Thyroid gland (tissue), 4 donors: ENCODE measurements around the gene NMUR2. TPM values are rescaled to one million over a fixed set of nuclear protein-coding genes. Genes with fewer than 3 reads are reported as not detected.

Source experiments
- DNase-seq, 2 donors: peaks; one replicate each; pipeline ENCODE4 v3.0.0-alpha.2; 2019
- H3K27ac ChIP-seq, 3 donors: fragments of 200-600 bp; sonication (generic); 1 replicate in 2 of 3; 2 replicates in 1 of 3; pipeline ENCODE4 v1.5.1; 2016 to 2019; ENCODE audit warnings: mild to moderate bottlenecking in 1 of 3, moderate library complexity in 1 of 3
- H3K27me3 ChIP-seq: fragments of 200-600 bp; sonication (generic); one replicate; pipeline ENCODE4 v1.5.1; 2019
- H3K36me3 ChIP-seq, 2 donors: fragments of 200-600 bp; sonication (generic); one replicate each; pipeline ENCODE4 v1.5.1; 2016 to 2019
- H3K4me1 ChIP-seq, 2 donors: fragments of 200-600 bp; sonication (generic); one replicate each; pipeline ENCODE4 v1.5.1; 2017 to 2019
- H3K4me3 ChIP-seq, 3 donors: fragments of 200-600 bp; sonication (generic); replicated peaks in 1 of 3; 1 replicate in 2 of 3; 2 replicates in 1 of 3; pipeline ENCODE4 v1.5.1; 2016; ENCODE audit warnings: mild to moderate bottlenecking in 1 of 3
- H3K9me3 ChIP-seq: fragments of 200-600 bp; sonication (generic); one replicate; pipeline ENCODE4 v1.5.1; 2017
- POLR2A ChIP-seq, 2 donors: fragments of 450-650 bp; IDR thresholded peaks; one replicate each; pipeline ENCODE4 v1.6.1; 2017; ENCODE audit warnings: antibody characterized with exemption in 2 of 2, mild to moderate bottlenecking in 2 of 2, moderate library complexity in 1 of 2
- WGBS, 2 donors: methylation state at CpG; one replicate each; pipeline ENCODE4 v1.1.5; 2017; 5-methylcytosine and 5-hydroxymethylcytosine counted together
- intact Hi-C: fragments of 100-400 bp; cut with DNase I; formaldehyde crosslinking; loops from one replicate; pipeline ENCODE4 v1.15.1; 2023
- total RNA-seq, 4 donors: library from RNA; depleted of rRNA; stranded (reverse); fragments of >200 nt; gene quantifications; one replicate each; pipeline ENCODE4 v1.2.3, GENCODE V29; 2016
- TF ChIP-seq, protein P1 (sequence below), 6 experiments: fragments of 200-600 bp in 3 of 6; fragments of 450-650 bp in 3 of 6; sonication (generic) in 3 of 6; IDR thresholded peaks; one replicate each; pipeline ENCODE4 v1.5.1; 2016 to 2019; ENCODE audit warnings: antibody characterized with exemption in 6 of 6, mild to moderate bottlenecking in 2 of 6, inconsistent platforms in 1 of 6, moderate library complexity in 1 of 6

Gene NMUR2
- total RNA-seq, 4 donors from 2014 or later = 0.42 to 1.9 (median 0.59) TPM; not detected in 1

- no peak overlapping the region for H3K27ac ChIP-seq
- H3K27me3 ChIP-seq = no peaks in the 10 kb centered on the region
- intact Hi-C loops = no loop called here
- peaks cover 0 to 6% of the 10 kb centered on the region in 2 donors for H3K4me1 ChIP-seq
- H3K36me3 ChIP-seq = no peaks in the 10 kb centered on the region
- no peak for TF ChIP-seq POLR2A (IDR thresholded peaks at IDR 0.05)
- TF ChIP-seq, protein P1, sequence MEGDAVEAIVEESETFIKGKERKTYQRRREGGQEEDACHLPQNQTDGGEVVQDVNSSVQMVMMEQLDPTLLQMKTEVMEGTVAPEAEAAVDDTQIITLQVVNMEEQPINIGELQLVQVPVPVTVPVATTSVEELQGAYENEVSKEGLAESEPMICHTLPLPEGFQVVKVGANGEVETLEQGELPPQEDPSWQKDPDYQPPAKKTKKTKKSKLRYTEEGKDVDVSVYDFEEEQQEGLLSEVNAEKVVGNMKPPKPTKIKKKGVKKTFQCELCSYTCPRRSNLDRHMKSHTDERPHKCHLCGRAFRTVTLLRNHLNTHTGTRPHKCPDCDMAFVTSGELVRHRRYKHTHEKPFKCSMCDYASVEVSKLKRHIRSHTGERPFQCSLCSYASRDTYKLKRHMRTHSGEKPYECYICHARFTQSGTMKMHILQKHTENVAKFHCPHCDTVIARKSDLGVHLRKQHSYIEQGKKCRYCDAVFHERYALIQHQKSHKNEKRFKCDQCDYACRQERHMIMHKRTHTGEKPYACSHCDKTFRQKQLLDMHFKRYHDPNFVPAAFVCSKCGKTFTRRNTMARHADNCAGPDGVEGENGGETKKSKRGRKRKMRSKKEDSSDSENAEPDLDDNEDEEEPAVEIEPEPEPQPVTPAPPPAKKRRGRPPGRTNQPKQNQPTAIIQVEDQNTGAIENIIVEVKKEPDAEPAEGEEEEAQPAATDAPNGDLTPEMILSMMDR (IDR thresholded peaks at IDR 0.05) = no peak
- no peak overlapping the region for H3K4me3 ChIP-seq
- DNase-seq = no peak
- no peaks in the 10 kb centered on the region for H3K9me3 ChIP-seq
- WGBS, 2 donors = 62 to 72% methylated on average over 1 of the region's 1 CpG
Measured at GRCh38 chr5:152366716-152367115, 38.4 kb downstream of the NMUR2 start.

- TF ChIP-seq, protein P1 (IDR thresholded peaks at IDR 0.05) = no peak
- no peak for TF ChIP-seq POLR2A (IDR thresholded peaks at IDR 0.05)
- Histone ChIP-seq H3K4me3 (no peak overlapping the region), H3K36me3 (no peaks in the 10 kb centered on the region), H3K27ac (no peak overlapping the region), H3K4me1 (peaks cover 0 to 6% of the 10 kb centered on the region in 2 donors), H3K9me3 (no peaks in the 10 kb centered on the region), H3K27me3 (no peaks in the 10 kb centered on the region)
- intact Hi-C loops = no loop called here
- no peak for DNase-seq
Measured at GRCh38 chr5:152364899-152365298, 40.2 kb downstream of the NMUR2 start.

DNA sequence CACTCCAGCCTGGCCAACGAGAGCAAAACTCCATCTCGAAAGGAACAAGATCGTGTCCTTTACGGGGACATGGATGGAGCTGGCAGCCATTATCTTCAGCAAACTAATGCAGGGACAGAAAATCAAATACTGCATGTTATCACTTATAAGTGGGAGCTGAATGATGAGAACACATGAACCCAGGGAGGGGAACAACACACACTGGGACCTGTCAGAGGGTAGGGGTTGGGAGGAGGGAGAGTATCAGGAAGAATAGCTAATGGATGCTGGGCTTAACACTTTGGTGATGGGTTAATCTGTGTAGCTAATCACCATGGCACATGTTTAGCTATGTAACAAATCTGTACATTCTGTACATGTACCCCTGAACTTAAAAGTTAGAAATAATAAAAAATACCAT, 40.9 kb downstream of the NMUR2 start:
- no peak for DNase-seq
- WGBS, 2 donors = 81 to 94% methylated on average over 4 of the region's 4 CpGs
- intact Hi-C loops = no loop called here
- Histone ChIP-seq H3K4me1 (peaks cover 0 to 6% of the 10 kb centered on the region in 2 donors), H3K9me3 (no peaks in the 10 kb centered on the region), H3K36me3 (no peaks in the 10 kb centered on the region), H3K27ac (no peak overlapping the region), H3K4me3 (no peak overlapping the region), H3K27me3 (no peaks in the 10 kb centered on the region)
- TF ChIP-seq, protein P1 (IDR thresholded peaks at IDR 0.05) = no peak

DNA sequence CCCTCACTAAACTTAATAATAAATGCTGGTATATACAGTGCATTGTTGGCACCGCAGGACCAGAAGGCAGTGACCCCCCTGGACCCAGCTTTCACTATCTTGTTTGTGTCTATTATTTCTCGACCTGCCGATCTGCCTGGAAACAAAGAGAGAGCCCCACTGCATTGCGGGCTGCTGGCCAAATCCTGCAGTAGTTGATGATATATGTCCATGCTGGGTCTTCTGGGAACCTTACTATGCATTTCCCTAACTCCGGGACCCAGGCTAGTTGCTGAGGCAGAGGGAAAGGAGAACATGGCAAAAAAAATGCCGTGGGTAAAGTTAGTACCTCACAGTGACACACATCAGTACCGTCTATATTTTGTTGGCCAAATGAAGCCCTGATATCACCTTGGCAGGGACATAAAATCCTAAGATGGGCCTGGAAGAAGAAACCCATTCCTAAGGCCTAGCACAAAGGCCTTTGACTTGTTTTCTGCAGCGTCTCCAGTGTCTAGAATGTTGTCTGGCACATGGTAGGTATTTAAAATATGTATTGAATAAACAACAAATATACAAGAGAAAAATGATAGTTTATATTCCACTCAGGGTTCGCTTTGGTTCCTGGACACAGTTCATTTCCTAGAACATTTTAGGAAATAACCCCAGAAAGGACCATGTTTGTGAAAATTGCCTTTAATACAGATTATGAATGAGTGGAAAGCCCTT, 46.1 kb downstream of the NMUR2 start:
- no peaks in the 10 kb centered on the region for H3K36me3 ChIP-seq
- intact Hi-C loops = no loop called here
- TF ChIP-seq POLR2A (IDR thresholded peaks at IDR 0.05) = no peak
- TF ChIP-seq, protein P1 (IDR thresholded peaks at IDR 0.05) = no peak
- peaks cover 6 to 13% of the 10 kb centered on the region in 2 donors for H3K4me1 ChIP-seq
- 85 to 86% methylated on average over 9 of the region's 9 CpGs for WGBS, 2 donors
- no peak for DNase-seq
- no peaks in the 10 kb centered on the region for H3K27me3 ChIP-seq
- H3K27ac ChIP-seq = no peak overlapping the region
- H3K9me3 ChIP-seq = no peaks in the 10 kb centered on the region
- no peak overlapping the region for H3K4me3 ChIP-seq

- Histone ChIP-seq H3K4me3 (no peak overlapping the region), H3K36me3 (no peaks in the 10 kb centered on the region), H3K4me1 (peaks cover under 1 to 34% of the 10 kb centered on the region in 2 donors), H3K9me3 (no peaks in the 10 kb centered on the region), H3K27me3 (no peaks in the 10 kb centered on the region), H3K27ac (no peak overlapping the region)
- TF ChIP-seq POLR2A (IDR thresholded peaks at IDR 0.05) = no peak
- TF ChIP-seq, protein P1 (IDR thresholded peaks at IDR 0.05) = no peak
- 93 to 94% methylated on average over 2 of the region's 2 CpGs for WGBS, 2 donors
- DNase-seq = no peak
- intact Hi-C loops = no loop called here
Measured at GRCh38 chr5:152356506-152356905, 48.6 kb downstream of the NMUR2 start.
